Measurements from ENCODE around the gene NOP10.

DNA sequence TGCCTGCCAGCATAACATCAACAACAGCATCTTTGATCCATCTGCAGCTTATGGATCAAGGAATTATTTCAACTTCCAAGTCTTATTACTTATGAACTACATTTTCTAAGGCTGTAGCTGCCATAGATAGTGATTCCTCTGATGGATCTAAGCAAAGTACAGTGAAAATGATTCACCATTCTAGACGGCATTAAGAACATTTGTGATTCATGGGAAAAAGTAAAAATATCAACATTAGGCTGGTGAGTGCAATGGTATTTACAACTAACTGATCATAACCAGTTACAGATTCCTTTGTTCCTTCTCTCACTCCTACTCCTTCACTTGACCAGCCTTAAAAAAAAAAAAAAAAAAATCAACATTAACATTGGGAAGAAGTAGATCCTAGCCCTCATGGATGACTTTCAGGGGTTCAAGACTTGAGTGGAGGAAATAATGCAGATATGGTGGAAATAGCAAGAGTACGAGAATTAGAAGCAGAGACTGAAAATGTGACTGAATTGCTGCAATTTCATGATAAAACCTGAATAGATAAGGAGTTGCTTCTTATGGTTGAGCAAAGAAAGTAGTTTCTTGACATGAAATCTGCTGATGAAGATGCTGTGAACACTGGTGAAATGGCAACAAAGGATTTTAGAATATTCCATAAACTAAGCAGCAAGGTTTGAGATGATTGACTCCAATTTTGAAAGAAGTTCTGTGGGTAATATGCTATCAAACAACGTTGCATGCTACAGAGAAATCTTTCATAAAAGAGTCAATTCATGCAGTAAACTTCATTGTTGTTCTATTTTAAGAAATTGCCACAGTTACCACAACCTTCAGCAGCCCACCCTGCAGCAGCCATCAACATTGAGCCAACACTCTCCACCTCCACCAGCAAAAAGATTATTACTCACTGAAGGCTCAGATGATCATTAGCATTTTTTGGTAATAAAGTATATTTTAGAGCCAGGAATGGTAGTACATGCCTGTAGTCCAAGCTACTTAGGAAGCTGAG lies 28.1 kb downstream of the NOP10 start:
- TF ChIP-seq, protein P1, sequence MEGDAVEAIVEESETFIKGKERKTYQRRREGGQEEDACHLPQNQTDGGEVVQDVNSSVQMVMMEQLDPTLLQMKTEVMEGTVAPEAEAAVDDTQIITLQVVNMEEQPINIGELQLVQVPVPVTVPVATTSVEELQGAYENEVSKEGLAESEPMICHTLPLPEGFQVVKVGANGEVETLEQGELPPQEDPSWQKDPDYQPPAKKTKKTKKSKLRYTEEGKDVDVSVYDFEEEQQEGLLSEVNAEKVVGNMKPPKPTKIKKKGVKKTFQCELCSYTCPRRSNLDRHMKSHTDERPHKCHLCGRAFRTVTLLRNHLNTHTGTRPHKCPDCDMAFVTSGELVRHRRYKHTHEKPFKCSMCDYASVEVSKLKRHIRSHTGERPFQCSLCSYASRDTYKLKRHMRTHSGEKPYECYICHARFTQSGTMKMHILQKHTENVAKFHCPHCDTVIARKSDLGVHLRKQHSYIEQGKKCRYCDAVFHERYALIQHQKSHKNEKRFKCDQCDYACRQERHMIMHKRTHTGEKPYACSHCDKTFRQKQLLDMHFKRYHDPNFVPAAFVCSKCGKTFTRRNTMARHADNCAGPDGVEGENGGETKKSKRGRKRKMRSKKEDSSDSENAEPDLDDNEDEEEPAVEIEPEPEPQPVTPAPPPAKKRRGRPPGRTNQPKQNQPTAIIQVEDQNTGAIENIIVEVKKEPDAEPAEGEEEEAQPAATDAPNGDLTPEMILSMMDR (IDR thresholded peaks at IDR 0.05; ENCODE audit: low read depth, low read length) = no peak
- no peak for TF ChIP-seq MYC (IDR thresholded peaks at IDR 0.05; ENCODE audit: low read depth, low read length)
- TF ChIP-seq, protein P2, sequence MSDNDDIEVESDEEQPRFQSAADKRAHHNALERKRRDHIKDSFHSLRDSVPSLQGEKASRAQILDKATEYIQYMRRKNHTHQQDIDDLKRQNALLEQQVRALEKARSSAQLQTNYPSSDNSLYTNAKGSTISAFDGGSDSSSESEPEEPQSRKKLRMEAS (IDR thresholded peaks at IDR 0.05; ENCODE audit: low read depth, low read length) = no peak
